GM18517 (cell line): ENCODE data around the gene CRYAA.
"Not testable (repeated sequence)": the region's sequence is repeated elsewhere in the genome, so short reads cannot be mapped to it uniquely, and the experiment has no call there.

Source experiments
- ATAC-seq: cut with Tn5 transposase; IDR thresholded peaks from one replicate; pipeline ENCODE4 v1.9.1; 2021; ENCODE audit warnings: mild to moderate bottlenecking, moderate library complexity; ENCODE audit not compliant: unreplicated experiment

The CRYAA gene, protein sequence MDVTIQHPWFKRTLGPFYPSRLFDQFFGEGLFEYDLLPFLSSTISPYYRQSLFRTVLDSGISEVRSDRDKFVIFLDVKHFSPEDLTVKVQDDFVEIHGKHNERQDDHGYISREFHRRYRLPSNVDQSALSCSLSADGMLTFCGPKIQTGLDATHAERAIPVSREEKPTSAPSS

DNA sequence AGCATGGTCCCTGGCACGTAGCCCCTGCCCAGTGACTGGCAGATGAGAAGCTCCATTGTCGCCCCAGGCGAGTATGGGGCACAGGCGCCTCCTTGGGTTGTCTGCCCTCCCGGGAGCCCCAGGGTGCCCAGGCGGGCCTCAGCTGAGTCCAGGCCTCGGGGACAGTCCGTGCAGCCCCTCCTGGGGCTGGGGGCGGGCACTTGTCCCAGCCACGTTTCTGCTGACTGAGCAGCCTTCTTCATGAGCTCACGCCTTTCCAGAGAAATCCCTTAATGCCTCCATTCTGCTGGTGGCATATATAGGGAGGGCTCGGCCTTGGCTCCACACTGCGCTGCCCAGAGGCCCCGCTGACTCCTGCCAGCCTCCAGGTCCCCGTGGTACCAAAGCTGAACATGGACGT lies at the start of gene CRYAA:
Gene CRYAA (plus strand): TSS at position 301 of the 400 bp plus-strand sequence. CDS start 92 bp downstream, at position 393.
- not testable (repeated sequence) for ATAC-seq

- not testable (repeated sequence) for ATAC-seq
These were observed 38.7 kb upstream of the CRYAA start for GRCh38 chr21:43130094-43130493.

DNA sequence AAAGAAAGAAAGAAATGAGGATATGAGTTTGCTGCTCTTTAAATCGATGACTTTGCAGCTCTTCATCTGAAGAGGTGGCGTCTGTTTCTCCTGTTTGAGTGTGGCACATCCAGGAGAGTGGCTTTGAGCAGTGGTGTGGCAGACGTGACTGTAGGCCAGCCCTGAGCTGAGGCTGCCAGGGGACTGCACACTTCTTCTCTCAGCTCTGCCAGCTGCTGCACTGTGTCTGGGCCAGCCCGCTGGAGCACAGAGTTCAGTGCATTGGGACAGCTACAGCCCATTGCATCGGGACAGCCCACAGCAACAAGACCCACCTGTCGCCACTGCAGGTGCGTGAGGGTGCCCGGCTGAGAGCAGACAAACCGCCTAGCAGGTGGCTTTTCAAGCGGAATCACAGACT lies 34.3 kb upstream of the CRYAA start:
- ATAC-seq, result not testable (repeated sequence)

- not testable (repeated sequence) for ATAC-seq
These were observed 29.9 kb upstream of the CRYAA start for GRCh38 chr21:43138944-43139343.

DNA sequence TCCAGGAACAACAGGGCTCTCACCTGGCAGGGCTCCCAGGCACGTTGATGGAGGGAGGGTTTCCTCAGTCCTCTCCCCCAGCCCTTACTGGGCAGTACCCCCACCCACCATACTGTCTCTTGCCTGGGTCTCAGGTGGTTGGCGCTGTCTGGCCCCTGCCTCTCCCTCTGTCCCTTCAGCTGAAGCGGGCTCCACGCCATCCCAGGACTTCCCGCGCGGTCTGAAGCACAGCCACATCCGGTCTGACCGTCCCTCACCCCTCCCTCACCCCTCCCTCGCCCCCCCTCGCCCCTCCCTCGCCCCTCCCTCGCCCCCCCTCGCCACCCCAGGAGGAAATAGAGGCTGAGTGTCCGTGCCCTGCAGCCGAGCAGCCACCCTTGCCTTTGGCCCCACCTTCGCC lies 27.4 kb upstream of the CRYAA start:
- not testable (repeated sequence) for ATAC-seq

GRCh38 chr21:43146637-43147036 lies 22.2 kb upstream of the CRYAA start:
- not testable (repeated sequence) for ATAC-seq

- not testable (repeated sequence) for ATAC-seq
These were observed 20.8 kb upstream of the CRYAA start for GRCh38 chr21:43147999-43148398.

GRCh38 chr21:43149344-43149743 lies 19.5 kb upstream of the CRYAA start:
- not testable (repeated sequence) for ATAC-seq

- ATAC-seq, result not testable (repeated sequence)
These were observed 15.2 kb upstream of the CRYAA start for GRCh38 chr21:43153601-43154000.

DNA sequence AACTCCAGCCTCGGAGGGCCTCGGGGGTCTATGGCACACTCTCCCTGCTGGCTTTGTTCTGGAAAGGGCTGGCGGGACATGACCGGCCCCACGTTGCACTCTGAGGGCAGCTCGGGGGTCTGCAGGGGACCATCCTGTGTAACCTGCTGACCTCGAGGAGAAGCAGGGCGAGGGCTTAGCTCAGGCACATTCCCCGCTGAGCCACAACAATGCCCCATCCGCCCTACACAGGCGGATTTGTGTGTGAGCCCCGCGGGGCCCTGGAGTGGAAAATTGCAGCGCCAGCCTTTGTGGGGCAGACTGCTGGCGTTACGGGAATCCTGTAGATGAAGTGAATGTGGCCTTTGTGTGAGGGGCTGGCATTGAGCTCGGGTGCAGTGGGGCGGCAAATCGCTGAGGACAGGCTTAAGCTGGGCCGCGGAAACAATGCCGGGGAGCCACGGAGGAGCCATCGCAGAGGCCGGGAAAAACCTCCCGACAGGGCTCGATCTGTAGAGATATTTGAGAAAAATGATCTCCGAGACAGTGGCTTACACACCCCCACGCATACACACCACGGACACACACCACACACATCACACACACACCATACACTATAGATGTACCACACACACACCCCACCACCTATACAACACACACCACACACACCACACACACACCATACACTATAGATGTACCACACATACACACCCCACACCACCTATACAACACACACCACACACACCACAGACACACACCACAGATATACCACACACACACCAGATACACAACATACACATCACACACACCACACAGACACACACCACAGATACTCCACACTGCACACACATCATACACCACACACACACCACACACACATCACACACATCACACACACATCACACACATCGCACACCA lies 9.3 kb upstream of the CRYAA start:
- ATAC-seq, result not testable (repeated sequence)

DNA sequence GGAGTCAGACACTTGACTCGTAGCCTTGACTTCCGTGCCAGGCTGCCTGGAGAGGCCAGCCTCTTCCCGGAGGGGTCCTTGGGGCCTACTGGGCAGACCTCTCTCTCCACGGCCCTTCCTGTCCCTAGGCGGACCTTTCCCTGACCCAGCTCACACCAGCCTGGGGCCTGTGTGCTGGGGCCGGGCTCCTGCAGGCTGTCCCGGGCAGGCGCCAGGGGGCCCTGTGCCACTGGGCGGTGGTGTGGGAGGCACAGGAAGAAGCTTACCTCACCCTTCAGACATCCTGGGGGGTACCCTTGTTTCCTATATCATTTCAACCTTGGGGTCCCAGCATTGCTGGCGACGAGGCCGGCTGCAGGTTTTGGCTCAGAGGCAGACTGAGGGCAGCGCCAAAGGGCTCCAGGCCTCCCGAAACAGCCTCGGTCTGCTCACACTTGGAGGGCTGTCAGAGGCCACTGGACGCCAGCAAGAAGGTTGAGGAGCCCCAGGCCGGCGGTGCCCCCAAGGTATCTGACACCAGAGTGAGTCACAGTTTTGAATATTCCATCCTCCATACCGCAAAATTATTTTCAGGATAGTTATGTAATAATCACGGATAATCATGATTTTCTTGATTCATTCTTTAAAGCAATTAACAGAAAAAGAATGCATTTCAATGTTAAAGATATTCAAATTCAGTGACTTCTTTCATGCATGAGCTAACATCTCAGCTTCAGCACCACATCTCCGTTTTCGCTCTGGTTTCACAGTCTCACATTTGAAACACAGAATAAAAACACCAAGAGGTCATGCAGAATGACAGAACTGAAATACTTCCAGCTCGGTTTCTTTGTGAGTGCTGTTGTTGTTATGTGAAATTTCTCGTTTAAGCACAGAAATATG lies 6.7 kb upstream of the CRYAA start:
- not testable (repeated sequence) for ATAC-seq

GRCh38 chr21:43162708-43163205 lies 6.1 kb upstream of the CRYAA start:
- not testable (repeated sequence) for ATAC-seq

DNA sequence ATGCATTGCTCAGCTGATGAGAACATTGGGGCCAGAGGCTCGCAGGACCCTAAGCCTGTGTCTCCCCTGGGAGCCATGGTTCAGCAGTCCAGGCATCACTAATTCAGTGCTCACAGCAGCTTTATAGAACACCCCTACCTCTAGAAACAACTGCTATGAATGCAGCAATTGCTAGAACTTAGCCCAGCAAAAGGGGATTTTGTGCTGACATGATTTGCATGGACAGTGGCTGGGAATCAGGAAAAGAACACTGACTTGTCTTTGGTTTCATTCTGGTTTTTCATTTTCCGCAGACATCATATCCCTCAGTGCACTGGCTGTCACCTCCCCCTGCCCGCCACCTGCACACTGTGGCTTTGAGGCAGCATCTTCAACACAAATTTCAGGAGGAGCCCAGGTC lies 4.0 kb upstream of the CRYAA start:
- peak; percentile 60 for ATAC-seq

- not testable (repeated sequence) for ATAC-seq
These were observed 3.1 kb upstream of the CRYAA start for GRCh38 chr21:43165734-43166133.

DNA sequence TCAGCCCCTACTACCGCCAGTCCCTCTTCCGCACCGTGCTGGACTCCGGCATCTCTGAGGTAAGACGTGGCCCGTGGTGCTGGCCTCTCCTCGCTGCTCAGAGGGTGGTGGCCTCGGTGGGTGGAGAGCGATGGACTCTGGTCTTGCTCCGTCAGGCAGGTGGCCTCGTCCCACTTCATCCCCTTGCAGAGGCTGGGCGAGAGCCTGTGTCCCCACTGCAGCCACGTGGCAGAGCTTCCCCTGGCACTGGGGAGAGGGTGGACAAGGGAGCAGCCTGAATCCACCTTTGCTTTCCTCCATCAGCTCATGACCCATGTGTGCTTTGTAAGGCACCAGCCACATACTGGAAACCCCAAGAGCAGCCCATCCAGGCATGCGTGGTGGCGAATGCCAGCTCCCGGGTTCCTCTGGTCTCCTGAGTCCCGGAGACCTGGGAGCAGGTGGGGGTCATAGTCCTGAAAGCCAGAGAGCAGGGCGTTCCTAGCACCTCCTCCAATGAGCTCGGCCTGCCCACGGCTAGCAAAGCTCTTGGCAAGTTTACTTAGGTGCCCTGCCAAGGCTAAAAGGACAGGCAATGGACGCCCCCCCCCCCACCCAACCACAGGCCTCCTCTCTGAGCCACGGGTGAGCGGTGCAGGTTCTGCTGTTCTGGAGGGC lies 550 bp downstream of the CRYAA start:
- ATAC-seq, result not testable (repeated sequence)

DNA sequence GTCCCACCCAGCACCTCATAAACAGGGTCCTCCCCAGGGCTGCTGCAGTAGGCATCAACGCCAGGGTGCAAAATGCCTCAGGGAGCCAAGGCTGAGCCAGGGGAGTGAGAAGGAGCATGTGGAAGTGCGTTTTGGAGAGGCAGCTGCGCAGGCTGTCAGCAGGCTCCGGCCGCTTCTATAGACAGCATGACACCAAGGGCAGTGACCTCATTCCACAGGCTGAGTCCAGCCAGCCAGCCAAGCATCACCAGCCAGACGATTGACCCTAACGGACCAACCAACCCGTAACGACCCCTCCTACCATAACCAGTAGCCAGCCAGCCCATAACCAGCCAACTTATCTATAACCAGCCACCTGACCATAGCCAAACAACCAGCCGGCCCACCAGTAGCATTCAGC lies 1.1 kb downstream of the CRYAA start:
- not testable (repeated sequence) for ATAC-seq

DNA sequence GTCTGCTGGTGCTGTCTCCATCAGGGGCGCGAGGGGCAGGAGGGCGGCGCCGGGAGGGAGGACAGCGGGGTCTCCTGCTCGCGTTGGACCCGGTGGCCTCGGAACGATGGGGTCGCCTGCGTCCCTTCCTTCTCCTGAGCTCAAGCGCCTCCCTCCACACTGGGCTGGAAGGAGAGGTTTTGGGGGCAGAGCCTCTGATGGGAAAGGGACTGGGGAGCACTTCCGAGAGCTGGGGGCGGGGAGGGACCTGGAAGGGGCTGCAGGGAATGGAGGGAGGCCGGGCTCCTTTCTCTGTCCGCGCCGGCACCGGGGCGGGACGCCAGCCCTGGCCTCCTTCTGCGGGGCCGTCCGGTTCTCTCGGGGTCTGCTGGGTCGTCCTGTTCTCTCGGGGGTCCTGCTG lies 4.0 kb downstream of the CRYAA start:
- ATAC-seq, result not testable (repeated sequence)

DNA sequence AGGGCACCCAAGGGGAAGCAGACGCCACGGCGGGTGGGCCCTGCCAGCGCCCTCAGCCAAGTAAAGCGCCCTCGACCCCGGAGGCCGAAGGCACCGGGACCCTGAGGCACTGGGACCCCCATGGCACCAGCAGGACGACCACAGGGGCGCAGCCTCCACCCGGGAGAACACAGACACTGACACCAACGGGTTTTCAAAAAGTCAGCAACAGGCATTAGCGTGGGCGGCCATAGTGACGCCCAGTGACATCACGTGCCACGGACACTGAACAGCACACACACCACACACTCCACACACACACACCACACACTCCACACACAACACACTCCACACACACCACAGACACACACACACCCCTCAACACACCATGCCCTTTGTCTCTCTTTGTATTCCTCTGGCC lies 4.6 kb downstream of the CRYAA start:
- not testable (repeated sequence) for ATAC-seq

DNA sequence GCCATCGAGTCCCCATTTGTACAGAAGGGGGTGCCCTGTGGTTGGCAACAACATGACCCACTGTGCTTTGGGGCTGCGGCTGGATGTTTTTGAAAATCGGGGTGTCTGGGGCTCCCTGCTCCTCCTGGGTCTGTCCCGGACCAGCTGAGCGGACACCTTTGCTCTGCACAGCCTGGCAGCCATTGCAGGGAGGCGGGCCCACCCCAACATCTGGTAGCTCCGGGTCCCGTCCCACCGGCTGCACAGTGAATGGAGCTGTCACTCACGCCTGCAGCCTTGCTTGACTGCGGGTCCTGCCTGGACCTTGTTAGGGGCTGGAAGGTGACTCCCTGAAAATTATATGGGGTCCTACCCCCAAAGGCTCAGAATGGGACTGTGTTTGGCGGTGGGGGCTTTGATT lies 5.1 kb downstream of the CRYAA start:
- ATAC-seq, result not testable (repeated sequence)

DNA sequence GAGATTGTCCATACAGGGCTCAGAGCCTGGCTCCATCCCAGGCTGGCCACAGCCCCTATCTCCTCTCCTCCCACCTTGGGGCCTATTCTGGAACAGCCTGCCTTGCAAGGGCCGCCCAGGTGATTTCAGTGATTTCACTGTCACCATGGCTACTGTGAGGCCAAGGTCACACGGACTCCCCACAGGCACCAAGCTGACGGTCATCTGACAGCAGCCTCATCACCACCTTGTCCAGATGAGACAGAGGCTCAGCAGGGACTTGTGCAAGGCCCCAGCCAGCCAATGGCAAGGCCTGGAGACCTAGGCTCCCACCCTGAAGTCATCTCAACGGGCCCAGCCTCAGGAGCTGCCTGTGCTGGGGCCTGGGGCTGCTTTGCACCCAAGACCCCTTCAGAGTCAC lies 6.2 kb downstream of the CRYAA start:
- not testable (repeated sequence) for ATAC-seq
